HG03045 (cell line): ENCODE measurements around the gene EXOC4.
A peak's percentile ranks its signal among the peaks of the same experiment; 100 is the strongest.

Source experiments
- ATAC-seq: cut with Tn5 transposase; IDR thresholded peaks from one replicate; pipeline ENCODE4 v1.9.1; 2021; ENCODE audit warnings: mild to moderate bottlenecking, moderate library complexity; ENCODE audit not compliant: unreplicated experiment

Gene EXOC4

DNA sequence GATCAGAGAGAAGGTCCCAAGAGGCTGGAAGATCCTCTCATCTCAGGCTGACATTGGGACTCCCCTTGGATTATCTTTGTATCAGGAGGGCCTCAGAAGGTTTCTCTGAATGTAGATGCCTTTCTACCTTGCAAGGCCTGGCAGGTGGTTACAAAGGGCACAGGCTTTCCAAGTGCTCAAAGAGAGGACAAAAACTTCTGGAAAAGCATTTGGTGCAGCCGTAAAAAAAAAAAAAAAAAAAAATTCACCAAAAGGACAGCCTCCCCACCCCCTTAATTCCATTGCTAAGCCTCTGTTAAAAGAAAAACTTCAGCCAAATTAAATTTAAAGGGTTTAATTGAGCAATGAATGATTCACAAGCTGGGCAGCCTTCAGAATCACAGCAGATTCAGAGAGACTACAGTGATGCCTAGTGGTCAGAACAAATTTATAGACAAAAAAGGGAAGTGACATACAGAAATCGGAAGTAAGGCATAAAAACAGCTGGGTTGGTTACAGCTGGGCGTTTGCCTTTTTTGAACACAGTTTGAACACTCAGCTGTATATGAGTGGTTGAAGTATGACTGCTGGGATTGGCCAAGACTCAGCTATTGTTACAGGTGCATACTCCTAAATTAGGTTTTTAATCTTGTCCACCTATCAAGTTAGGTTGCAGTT, 831.7 kb downstream of the EXOC4 start:
- peak; percentile 85 for ATAC-seq

DNA sequence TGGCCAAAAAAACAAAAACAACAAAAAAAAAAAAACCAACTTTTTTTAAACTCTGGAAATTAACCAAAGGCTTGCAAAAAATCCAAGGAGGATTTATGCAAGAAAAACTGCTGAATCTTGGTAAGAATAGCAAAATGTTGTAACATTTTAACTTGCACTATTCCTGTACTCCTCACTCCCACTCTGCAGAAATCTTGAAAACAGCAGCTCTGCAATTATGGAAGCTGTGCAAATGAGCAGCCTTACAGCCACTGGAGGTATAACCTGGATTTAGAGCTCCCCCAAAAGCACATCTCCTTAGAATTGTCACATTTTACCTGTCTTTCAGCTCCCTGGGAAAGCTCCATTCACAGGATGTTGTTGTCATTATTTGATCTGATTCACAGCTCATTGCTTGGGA, 832.4 kb downstream of the EXOC4 start:
- ATAC-seq = no peak

DNA sequence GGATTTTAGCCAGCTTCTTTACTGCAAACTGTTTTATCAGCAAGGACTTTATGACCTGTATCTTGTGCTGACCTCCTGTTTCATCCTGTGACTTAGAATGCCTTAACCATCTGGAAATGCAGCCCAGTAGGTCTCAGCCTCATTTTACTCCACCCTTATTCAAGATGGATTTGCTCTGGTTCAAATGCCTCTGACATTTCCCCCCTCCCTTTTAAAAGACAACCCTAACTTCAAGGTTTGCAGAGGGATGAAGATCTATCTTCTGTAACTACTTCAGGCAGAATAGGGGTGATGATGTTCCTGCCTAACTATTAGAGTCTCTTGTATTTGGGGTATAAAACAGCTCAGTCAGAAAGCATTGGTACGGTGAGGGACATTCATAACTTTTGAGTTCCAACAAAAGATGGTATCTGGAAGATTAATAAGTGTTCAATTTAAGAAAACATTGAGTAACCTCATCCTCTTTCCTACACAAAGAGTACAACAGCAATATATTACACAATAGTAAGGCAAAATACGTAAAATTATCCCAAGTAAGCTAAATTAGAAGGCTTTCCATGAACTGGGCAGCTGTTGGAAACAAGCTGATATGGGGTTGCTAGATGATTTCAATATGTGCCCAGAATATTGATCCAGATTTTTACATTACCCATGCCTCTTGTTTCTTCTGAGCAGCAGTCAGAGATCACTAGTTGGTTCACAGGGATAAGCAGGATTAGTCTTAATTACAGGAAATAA, 834.3 kb downstream of the EXOC4 start:
- no peak for ATAC-seq

DNA sequence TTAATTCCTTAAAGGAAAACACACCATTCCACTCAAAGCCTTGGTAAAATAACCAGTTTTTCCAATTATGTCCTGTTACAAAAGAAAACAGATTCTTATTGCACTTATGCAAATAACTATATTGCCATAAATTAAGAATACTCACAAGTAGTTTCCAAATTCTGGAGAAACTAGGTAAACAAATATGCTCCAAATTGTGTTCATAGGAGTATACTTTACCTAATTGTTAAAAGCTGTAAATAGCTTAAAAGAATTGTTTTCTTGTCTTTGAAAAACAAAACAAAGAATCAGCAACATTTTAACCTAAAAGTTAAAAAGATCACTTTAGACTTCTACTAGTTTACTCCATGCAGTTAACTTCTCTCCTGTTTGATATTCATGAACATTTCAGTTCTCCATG, 835.3 kb downstream of the EXOC4 start:
- no peak for ATAC-seq

DNA sequence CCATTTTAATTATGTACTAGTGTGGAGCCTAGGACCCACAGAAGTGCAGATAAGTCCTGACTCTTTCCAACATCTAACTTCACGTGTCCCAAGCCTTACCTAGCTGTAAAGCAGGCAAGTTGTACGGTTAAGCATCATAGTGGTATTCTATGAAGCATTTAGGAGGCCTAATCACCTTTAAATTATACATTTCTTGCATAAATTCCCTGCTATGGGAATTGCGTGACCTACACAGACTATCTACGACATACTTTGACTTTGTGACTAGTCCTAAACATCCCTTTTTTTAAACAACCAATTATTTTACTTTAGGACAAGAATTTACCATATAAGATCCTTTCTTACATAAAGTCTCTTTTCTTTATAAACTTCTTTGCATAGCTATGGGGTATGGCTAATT, 836.6 kb downstream of the EXOC4 start:
- ATAC-seq = no peak

DNA sequence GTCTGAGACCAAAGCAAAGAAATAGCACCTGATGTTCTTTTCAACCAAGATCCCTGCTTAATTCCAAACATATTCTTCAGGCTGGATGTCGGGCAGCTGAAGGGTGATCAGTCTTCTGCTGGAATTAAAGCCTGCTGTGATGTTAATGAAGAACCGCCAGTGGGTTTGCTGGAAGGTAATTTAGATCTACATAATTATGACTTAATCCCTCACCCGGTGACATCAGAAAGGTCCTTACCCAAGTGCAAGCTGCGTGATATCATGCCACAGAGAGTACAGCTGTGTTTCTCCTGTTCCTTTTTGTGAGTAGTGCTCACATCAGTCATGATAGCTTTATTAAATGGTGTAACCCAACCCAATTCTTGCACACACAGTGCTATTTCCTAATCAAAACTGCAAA, 845.2 kb downstream of the EXOC4 start:
- ATAC-seq = no peak

DNA sequence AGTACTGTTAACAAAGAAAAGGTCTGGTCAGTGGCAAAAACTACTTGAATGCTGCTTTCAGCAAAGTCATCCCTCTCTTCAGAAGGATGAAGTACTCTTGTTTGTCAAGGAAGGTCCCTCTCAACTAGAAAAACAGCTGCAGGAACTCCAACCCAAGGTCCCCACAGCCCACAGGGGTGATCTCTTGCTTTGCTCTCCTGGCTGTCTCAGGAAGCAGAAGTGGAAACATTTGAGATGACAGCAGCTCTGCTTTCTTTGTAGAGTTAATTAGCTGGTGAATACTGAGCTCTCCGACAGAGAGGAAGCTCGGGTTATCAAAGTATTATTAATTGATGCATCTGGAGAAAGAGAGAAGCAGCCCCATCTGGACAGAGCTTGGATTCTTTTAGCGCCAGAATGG, 848.8 kb downstream of the EXOC4 start:
- no peak for ATAC-seq

DNA sequence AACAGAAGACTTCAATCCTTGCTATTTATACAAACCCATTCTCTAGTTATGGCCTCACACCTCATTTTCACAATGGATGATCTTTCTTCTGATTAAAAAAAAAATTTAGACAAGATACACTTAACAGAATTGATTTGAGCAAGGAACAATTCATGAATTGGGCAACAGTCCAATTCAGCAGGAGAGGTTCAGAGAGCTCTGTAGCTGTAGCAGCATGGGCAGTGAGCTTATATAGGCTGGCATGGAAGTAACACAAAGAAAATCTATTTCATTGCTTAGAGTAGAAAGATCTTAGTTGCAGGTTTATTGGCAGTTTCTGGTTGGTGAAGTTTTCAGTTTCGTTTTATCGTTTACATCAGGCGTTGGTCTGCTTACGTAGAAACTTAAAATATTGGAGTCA, 851.3 kb downstream of the EXOC4 start:
- ATAC-seq = no peak

DNA sequence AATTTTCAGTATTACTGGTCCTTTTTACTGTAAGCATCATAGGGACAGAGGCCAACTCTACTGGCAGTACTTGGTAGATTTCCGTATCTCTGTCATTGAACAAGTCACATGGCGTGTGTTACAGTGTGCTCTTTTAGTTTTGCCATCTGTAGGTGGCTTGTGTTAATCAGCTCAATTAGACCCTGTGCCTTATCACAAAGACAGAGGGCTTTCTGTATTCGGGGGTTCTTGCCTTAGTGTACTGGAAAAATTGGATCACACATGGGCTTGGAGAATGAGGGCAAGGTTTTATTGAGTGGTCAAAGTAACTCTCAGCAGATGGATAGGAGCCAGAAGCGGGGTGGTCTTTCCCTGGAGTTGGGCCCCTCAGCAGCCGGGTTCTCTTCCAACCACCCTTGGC, 853.0 kb downstream of the EXOC4 start:
- ATAC-seq = no peak

DNA sequence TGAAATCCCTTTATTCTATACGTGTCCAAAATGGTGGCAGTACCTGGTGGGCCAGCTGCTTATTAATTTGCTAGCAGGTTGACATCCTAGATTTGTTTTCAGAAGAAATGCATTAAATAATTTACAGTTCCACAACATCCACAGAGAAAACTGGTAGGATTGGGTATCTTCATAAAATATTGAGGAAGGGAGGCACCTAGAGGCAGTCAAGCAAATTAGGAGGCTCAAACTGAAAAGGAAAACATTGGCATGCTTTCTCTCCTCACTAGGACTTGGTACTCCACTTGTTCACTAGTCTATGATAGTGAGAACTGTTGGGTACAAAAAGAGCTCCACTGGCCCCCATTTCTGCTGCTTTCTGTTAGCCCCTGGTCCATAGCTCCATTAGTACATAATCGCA, 855.9 kb downstream of the EXOC4 start:
- ATAC-seq = no peak

DNA sequence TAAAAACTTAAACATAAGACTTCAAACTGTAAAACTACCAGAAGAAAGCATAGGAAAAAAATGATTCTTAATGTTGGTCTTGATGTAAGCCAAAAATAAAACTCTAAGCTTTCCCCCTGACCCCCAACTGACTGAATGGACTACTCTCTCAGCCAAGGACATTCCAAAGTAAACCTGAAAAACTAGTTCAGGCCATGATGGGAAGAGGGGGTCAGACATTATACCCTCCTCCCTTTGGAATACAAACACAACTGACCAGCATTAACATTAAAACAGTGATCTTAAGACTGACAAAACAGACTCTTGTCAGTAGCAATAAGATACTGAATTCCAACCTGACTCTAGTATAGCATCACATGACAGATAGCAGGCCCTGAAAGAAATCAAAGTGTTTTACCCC, 860.8 kb downstream of the EXOC4 start:
- ATAC-seq = no peak

DNA sequence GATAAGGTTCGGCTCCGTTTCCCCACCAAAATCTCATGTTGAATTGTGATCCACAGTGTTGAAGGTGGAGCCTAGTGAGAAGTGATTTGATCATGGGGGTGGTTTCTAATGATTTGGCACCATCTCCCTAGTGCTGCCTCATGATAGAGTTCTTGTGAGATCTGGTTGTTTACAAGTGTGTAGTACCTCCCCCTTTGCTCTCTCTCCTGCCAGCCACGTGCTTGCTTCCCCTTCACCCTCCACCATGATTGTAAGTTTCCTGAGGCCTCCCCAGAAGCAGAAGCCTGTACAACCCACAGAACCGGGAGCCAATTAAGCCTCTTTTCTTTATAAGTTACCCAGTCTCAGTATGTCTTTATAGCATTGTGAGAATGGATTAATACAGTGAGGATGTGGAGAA, 862.1 kb downstream of the EXOC4 start:
- no peak for ATAC-seq
